Measurements from ENCODE around the gene CNTNAP5.

DNA sequence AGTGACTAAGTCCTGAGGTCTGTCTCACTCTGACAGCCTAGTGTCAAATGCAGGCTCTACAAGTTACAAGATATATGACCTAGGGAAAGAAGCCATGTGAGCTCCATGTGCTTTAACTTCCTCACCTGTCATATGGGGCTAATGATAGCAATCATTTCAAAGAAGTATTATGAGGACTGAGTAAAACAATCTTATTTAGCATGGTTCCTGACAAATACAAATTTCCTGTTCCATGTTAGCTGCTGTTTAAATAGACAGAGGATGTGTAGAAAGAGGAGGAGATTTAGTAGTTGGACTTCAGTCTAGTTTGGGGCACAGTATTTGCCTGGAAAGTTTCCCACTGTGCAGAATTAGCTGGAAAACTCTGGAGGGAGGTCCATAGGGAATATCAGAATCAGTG, 545.8 kb downstream of the CNTNAP5 start:
- TF ChIP-seq TARDBP (IDR thresholded peaks at IDR 0.05) = no peak
- TF ChIP-seq NFRKB (IDR thresholded peaks at IDR 0.05) = no peak
- TF ChIP-seq BHLHE40 (IDR thresholded peaks at IDR 0.05; ENCODE audit: borderline replicate concordance) = no peak
- TF ChIP-seq, protein P1, sequence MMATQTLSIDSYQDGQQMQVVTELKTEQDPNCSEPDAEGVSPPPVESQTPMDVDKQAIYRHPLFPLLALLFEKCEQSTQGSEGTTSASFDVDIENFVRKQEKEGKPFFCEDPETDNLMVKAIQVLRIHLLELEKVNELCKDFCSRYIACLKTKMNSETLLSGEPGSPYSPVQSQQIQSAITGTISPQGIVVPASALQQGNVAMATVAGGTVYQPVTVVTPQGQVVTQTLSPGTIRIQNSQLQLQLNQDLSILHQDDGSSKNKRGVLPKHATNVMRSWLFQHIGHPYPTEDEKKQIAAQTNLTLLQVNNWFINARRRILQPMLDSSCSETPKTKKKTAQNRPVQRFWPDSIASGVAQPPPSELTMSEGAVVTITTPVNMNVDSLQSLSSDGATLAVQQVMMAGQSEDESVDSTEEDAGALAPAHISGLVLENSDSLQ (IDR thresholded peaks at IDR 0.05) = no peak
- no peak for TF ChIP-seq SP1 (IDR thresholded peaks at IDR 0.05)
- no peak for TF ChIP-seq HDGF (IDR thresholded peaks at IDR 0.05; ENCODE audit: borderline replicate concordance)
- TF ChIP-seq FOXK2 (IDR thresholded peaks at IDR 0.05) = no peak
- no peak for TF ChIP-seq FOXA1 (IDR thresholded peaks at IDR 0.05)
- no peak for TF ChIP-seq ARNT (IDR thresholded peaks at IDR 0.05)
- TF ChIP-seq CTBP1 (IDR thresholded peaks at IDR 0.05; ENCODE audit: borderline replicate concordance) = no peak

Data from HEK293T (cell line).